ENCODE data around the gene OR6J1.
"Not testable (repeated sequence)": the region's sequence is repeated elsewhere in the genome, so short reads cannot be mapped to it uniquely, and the experiment has no call there.

The OR6J1 gene

DNA sequence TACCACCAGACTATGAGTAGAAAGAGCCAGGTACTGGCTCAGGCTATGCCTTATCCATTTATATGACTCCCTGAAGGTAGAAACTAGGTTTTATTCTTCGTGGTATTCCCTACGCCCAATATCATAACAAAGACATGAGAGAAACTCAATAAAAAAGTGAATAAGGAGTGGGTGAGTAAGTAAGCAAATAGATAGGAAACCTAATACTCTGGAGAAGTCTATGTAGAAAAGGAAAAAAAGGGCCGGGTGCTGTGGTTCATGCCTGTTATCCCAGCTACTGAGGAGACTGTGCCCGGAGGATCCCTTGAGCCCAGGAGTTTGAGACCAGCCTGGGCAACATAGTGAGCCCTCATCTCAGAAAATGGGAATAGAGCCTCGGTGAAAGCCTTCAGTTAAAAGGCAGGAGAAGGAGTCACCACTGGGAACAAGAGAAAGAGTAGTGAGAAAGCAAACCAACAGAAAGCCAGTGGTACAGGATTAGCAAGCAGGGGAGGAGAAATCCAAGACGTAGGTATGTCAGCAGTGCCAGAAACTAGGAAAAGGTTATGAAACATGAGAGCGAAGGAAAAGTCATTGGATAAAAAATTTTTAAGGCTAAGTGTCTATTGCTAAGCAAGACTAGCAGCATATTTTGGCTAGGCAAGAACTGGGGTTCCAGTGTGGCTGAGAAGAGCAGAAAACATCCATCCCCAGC, 6.0 kb upstream of the OR6J1 start:
- no peak for DNase-seq

DNA sequence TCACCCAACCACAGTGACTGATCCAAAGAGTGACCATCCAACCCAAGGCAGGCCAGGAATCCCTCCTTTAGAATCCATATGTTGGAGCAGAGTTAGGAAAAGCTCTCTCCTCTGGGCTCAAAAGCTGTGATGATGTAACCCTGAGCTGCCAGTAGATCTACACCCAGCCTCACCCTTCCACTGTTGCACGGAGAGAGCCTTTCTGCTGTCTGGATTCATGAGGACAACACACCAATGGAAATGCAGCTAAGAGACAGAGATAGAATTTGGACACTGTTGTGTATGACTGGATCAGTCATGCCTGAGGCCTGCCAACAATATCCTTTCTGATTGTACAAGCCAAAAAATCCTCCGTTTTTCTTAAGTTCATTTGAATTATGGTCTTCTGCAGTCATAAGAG, 4.4 kb upstream of the OR6J1 start:
- no peak for DNase-seq

DNA sequence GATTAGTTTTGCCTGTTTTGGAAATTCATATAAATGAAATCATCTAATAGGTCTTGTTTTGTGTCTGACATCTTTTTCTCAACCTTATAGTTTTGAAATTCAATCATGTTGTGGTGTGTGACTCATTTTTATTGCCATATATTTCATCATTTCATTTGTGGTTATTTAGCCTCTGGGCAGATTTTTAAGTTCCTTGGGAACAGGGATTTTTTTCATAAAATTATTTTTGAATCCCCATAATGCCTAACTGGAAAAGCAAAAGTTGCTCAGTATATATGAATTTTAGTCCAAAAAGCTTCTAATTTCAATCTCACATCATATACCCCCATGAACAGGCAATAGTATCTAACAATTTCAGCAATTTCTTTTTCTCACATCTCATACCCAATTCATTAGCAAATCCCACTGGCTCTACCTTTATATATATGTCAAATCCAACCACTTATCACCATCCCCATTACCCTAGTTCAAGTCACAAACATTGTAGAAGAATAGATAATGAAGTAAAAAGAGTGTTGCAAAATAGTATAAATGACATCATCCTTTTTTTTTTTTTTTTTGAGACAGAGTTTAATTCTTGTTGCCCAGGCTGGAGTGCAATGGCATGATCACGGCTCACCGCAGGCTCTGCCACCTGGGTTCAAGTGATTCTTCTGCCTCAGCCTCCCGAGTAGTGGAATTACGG, 2.6 kb upstream of the OR6J1 start:
- no peak for DNase-seq

- no peak for DNase-seq
These were observed 2.3 kb downstream of the OR6J1 start for GRCh38 chr14:22641846-22642245.

DNA sequence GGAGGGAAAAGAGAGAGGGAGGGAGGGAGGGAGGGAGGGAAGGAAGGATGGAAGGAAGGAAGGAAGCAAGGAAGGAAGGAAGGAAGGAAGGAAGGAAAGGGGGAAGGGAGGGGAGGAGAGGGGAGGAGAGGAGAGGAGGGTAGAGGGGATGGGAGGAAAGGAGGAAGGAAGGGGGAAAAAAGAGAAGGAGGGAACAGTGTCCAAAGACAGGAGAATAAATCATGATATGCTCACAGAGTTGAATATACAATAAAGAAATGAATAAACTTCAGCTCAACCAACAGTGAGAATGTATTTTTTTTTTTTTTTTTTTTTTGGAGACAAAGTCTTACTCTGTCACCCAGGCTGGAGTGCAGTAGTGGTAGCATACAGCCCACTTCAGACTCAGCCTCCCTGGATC, 4.0 kb downstream of the OR6J1 start:
- no peak for DNase-seq

- not testable (repeated sequence) for DNase-seq
These were observed 8.2 kb downstream of the OR6J1 start for GRCh38 chr14:22635980-22636379.

DNA sequence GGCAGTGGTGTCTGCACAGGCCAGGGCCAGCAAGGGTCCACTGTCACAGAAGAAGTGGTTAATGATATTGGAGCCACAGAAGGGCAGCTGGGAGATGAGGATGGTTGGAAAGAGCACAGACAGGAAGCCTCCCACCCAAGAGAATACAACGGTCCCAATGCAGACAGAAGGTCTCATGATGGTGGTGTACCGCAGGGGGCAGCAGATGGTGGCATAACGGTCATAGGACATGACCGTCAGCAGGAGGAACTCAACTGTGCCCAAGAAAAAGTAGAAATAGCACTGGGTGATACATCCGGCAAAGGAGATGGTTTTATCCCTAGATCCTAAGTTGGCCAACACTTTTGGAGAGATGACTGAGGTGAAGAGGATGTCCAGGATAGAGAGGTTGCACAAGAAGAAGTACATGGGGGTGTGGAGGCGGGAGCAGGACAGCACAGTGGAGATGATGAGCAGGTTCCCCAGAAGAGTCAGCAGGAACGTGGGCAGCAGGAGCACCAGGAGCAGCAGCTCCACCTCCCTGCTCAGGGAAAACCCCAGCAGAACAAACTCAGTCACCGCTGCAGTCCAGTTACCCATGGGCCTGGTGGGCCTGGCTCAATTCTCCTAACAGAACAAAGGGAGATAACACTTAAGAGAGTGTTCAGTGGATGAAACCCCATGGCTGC, 9.8 kb downstream of the OR6J1 start:
- no peak for DNase-seq

GRCh38 chr14:22630486-22630885, 13.7 kb downstream of the OR6J1 start:
- DNase-seq, result no peak

DNA sequence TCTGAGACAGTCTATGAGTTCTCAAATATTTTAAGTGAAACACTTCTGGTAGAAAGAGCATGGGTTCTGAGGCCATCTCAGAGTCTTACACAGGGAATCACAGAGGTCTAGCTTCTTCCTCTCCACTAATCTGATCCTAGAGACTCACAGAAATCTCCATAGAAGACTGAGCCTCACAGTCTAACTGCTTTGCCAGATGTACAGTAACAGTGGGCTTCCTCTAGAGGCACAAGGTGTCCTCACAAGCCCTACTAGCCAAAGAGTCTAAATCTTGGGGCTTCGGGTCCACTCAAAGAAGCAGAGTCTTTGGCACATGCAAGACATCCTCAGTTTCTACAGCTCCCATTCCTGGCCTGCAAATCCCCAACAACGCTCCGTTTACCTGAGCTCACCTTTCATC, 14.1 kb downstream of the OR6J1 start:
- no peak for DNase-seq

- no peak for DNase-seq
These were observed 14.8 kb downstream of the OR6J1 start for GRCh38 chr14:22629361-22629760.

DNA sequence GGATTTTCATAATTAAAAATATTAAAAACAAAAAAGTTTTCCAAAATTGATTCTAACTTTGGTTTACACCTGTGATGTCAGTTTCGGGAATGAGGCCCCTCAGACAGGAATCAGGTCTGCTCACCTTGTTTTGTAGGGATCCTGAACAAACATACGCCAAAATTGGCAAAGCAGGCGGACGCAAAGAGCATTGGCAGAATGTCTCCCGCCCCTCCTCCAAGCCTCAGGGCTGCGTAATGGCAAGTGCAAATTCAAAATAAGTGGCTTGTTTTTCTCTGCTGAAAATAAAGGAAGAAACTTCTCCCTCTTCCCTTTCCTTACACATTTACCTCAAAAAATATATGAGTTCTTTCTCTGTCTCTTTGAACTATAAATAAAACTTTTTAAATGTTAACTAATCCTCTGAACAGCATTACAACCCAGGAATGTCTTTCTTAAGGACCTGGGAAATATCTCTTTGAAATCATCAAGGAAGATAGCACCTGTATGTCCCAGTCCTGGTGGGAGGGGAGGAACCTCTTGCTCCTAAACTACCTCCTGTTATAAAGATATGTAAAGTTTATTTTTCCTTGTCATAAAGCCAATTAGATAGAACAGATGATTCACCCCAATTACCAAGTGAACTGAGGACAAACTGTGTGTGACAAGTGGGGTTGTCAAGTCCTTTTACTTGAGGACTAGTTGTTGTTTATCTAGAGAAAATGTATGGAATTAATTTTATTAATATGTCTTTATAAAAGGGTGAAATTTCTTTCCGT, 16.5 kb downstream of the OR6J1 start:
- no peak for DNase-seq

GRCh38 chr14:22626590-22626989, 17.6 kb downstream of the OR6J1 start:
- no peak for DNase-seq

- DNase-seq, result no peak
These were observed 21.1 kb downstream of the OR6J1 start for GRCh38 chr14:22623047-22623446.

GRCh38 chr14:22622255-22622654, 21.9 kb downstream of the OR6J1 start:
- DNase-seq, result no peak

- DNase-seq, result not testable (repeated sequence)
These were observed 28.4 kb downstream of the OR6J1 start for GRCh38 chr14:22615765-22616164.

DNA sequence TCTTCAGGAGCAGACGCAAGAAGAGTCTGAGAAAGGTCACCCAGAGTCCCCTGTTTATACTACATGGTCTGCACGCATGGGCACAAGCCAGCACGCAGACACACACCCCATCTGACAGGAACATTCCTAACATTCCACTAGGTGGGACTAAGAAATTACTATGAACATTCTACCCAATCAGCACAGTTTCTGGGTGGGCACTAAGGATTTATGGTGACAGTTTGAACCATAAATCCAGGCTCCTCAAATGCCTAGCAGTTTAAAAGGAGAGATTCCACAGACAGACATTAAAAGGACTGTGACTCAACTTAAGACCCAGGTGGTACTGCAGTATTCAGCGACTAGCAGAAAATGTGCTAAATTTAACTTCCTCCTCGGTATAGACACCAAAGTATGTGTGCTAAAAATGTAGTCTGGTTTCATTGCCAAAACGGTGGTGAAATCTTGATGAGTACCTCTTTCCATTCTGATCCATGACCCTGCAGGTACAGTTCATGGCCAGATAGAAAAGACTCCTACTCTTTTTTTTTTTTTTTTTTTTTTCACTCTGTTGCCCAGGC, 29.8 kb downstream of the OR6J1 start:
- DNase-seq, result no peak

GRCh38 chr14:22613736-22614239, 30.4 kb downstream of the OR6J1 start:
- no peak for DNase-seq

- no peak for DNase-seq
These were observed 31.0 kb downstream of the OR6J1 start for GRCh38 chr14:22613106-22613695.

GRCh38 chr14:22610931-22611330, 33.2 kb downstream of the OR6J1 start:
- DNase-seq, result no peak

DNA sequence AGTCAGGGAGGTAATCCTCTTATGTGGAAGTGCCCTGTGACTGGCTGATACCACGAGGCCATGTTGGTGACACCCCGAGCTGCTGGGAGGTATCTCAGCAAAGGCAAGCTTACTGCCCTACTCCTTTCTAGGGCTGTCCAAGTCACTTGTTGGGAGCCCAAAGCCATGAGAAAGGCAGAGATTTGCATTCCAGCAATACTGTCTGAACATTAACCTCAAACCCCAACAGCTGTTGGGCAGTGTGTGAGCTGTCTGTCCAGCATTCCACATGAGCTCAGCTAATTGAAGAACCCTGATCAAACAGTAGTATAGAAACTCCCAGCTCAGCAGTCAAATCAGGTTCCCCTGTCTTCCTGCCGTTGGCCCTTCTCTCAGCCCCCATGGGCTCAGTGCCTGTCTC, 36.9 kb downstream of the OR6J1 start:
- no peak for DNase-seq

- DNase-seq, result no peak
These were observed 37.8 kb downstream of the OR6J1 start for GRCh38 chr14:22606380-22606779.

DNA sequence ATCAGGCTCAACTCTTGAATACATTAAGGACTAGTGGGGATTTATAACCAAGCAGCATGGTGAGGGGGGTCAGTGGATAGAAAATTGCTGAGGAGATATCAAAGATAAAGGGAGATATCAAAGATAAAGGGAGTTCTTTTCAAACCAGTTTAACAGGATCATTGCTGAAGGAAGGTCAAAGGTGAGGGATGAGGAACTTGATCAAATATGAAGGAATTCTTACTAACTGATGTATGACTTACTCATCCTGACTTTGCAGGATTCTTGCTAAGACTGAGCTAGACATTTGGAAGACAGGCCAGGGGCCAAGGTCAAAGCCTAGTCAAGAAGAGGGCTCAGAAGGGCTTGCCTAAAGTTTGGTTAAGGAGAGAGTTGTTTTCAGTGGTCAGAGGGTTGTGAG, 41.3 kb downstream of the OR6J1 start:
- DNase-seq, result no peak

DNA sequence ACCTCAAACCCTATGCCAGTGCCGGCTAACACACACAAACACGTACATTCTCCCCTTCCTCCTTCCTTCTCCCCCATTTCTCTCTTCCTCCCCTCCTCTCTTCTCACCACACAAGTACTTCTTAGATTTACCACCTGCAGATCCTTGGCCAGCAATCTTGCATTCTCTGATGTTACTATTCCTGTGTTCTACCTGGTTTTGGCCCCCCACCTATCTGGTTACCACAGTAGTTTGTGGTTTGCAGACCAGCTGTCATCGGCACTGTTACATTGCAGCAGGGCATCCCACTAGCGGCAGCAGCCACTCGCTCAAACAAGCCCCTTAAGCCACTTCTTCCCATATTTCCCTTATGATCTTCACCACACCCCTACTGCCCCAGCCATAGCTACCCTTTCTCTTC, 42.2 kb downstream of the OR6J1 start:
- DNase-seq, result no peak

Measured in activated T-cell treated with anti-CD3 and anti-CD28 coated beads for 4 hours (primary cell).